ENCODE data around the gene ANGPTL4. TPM values are rescaled to one million over a fixed set of nuclear protein-coding genes. Genes with fewer than 3 reads are reported as not detected.
A peak's percentile ranks its signal among the peaks of the same experiment; 100 is the strongest.

The ANGPTL4 gene
- polyA plus RNA-seq, 1 experiment = 2.2 TPM

DNA sequence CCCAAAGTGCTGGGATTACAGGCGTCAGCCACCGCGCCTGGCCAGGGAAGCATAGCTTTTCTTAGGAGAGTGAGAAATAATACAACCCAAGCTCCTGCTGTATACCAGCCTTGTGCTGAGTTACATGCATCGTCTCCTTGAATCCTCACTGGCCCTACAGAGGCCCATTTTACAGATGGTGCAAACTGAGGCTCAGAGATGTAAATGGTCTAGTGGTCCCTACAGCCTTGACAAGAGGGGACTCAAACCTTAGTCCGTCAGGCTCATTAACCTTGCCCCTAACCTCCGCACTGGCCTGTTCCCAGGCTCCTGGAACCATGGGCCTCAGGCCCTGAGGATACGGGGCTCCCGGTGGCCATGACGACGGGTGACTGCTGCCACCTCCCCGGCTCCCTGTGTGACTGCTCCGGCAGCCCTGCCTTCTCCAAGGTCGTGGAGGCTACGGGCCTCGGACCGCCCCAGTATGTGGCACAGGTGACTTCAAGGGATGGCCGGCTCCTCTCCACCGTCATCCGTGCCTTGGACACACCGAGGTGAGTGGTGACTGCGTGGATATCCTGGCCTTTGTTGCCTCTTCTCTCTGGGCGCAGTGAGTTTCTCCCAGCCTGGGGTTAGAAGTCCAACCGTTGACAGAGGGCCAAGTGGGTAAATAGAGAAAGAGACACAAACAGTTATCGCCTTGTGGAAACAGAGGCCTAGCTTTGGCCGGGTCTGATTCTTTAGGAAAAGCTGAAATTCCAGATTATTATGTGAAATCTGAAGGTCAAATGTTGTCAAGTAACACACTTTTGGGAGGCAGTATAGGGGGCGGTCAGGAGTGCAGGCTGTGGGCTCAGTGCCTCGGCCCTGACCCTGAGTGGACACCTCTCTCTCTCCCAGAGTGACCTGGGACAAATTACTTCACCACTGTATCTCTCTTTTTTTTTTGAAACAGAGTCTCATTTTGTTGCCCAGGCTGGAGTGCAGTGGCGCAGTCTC lies 57.8 kb downstream of the ANGPTL4 start:
- no peak for DNase-seq (ENCODE audit: low read depth)
- H3K4me3 ChIP-seq (ENCODE audit: low read depth, low read length) = no peak overlapping the region
- no peaks in the 10 kb centered on the region for H3K27me3 ChIP-seq (ENCODE audit: control insufficient read depth, insufficient read depth, low read length)
- ChIA-PET CTCF (interaction anchor here (1.6 kb wide), 2 partner anchors 24 to 68 kb away, joined by 3 to 4 read pairs; no protein-coding TSS in a partner anchor), POLR2A (no interaction called here)
- no peaks in the 10 kb centered on the region for H3K36me3 ChIP-seq (ENCODE audit: control insufficient read depth, insufficient read depth, low read length)
- TF ChIP-seq, protein P1, sequence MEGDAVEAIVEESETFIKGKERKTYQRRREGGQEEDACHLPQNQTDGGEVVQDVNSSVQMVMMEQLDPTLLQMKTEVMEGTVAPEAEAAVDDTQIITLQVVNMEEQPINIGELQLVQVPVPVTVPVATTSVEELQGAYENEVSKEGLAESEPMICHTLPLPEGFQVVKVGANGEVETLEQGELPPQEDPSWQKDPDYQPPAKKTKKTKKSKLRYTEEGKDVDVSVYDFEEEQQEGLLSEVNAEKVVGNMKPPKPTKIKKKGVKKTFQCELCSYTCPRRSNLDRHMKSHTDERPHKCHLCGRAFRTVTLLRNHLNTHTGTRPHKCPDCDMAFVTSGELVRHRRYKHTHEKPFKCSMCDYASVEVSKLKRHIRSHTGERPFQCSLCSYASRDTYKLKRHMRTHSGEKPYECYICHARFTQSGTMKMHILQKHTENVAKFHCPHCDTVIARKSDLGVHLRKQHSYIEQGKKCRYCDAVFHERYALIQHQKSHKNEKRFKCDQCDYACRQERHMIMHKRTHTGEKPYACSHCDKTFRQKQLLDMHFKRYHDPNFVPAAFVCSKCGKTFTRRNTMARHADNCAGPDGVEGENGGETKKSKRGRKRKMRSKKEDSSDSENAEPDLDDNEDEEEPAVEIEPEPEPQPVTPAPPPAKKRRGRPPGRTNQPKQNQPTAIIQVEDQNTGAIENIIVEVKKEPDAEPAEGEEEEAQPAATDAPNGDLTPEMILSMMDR (IDR thresholded peaks at IDR 0.05; ENCODE audit: insufficient read depth, low read depth, low read length) = no peak

DNA sequence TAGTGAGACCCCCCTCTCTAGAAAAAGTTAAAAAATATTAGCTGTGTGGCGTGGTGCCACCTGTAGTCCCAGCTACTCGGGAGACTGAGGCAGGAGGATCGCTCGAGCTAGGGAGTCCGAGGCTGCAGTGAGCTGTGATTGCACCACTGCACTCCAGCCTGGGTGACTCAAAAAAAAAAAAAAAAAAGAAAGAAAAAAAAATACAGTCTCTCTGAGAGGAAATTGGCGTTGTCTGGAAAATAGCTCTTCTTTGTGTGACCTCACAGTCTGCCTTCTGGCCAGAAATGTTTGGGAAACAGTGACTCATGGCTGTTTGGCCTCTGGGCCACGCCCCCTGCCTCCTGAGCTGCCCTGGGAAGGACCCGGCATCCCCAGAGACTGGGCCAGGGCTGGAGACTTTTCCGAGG lies 59.9 kb downstream of the ANGPTL4 start:
- ChIA-PET POLR2A (interaction anchor here (0.6 kb wide), 1 partner anchor 90 kb away, joined by 4 read pairs; the partner anchor contains the start of gene ZNF414), CTCF (interaction anchor here (1.2 to 1.7 kb wide), 4 partner anchors 11 to 157 kb away, joined by 3 to 5 read pairs (median 4); partner anchors contain the start of gene MARCHF2)
- Histone ChIP-seq H3K36me3 (ENCODE audit: control insufficient read depth, insufficient read depth, low read length) (no peaks in the 10 kb centered on the region), H3K4me3 (ENCODE audit: low read depth, low read length) (no peak overlapping the region), H3K27me3 (ENCODE audit: control insufficient read depth, insufficient read depth, low read length) (no peaks in the 10 kb centered on the region)
- peak; percentile 93 for DNase-seq (ENCODE audit: low read depth)
- TF ChIP-seq, protein P1 (IDR thresholded peaks at IDR 0.05; ENCODE audit: insufficient read depth, low read depth, low read length) = no peak

Small RNAs within 50 kb of the gene (small RNA-seq; reads per million reads assigned to genes)
- gene MIR4999 (ENCODE audit: insufficient read length, low read depth, low replicate concordance) = 2.5 reads per million, percentile 26 among the genes with 10 or more reads in this experiment

Other genes starting within 250 kb of the ANGPTL4 start
- gene FBN3, start 214.6 kb upstream of the ANGPTL4 start, polyA plus RNA-seq (2011; rRNA removed) = not detected in 2 replicates
- gene CERS4, start 154.8 kb upstream of the ANGPTL4 start, polyA plus RNA-seq (2011; rRNA removed) = 7.6 and 7.7 TPM in 2 replicates
- gene CD320, start 55.8 kb upstream of the ANGPTL4 start, polyA plus RNA-seq (2011; rRNA removed) = 23.7 and 40.4 TPM in 2 replicates
- 40.5 and 48.3 TPM in 2 replicates for gene NDUFA7, start 42.8 kb upstream of the ANGPTL4 start, polyA plus RNA-seq (2011; rRNA removed)
- gene RPS28, start 42.7 kb upstream of the ANGPTL4 start, polyA plus RNA-seq (2011; rRNA removed) = 371 and 525 TPM in 2 replicates
- gene KANK3, start 20.9 kb upstream of the ANGPTL4 start, polyA plus RNA-seq (2011; rRNA removed) = 0.02 TPM in 1 of 2 replicates, not detected in the other
- gene RAB11B, start 26.2 kb downstream of the ANGPTL4 start, polyA plus RNA-seq (2011; rRNA removed) = 27.3 and 50.0 TPM in 2 replicates
- 27.3 and 39.3 TPM in 2 replicates for gene MARCHF2, start 49.1 kb downstream of the ANGPTL4 start, polyA plus RNA-seq (2011; rRNA removed)
- gene HNRNPM, start 80.8 kb downstream of the ANGPTL4 start, polyA plus RNA-seq (2011; rRNA removed) = 60.2 and 81.6 TPM in 2 replicates
- 0.04 TPM in 1 of 2 replicates, not detected in the other for gene PRAM1, start 138.5 kb downstream of the ANGPTL4 start, polyA plus RNA-seq (2011; rRNA removed)
- gene ZNF414, start 150.0 kb downstream of the ANGPTL4 start, polyA plus RNA-seq (2011; rRNA removed) = 3.7 and 5.7 TPM in 2 replicates
- 0.29 and 0.33 TPM in 2 replicates for gene MYO1F, start 213.3 kb downstream of the ANGPTL4 start, polyA plus RNA-seq (2011; rRNA removed)
- 5.6 and 10.4 TPM in 2 replicates for gene ADAMTS10, start 246.6 kb downstream of the ANGPTL4 start, polyA plus RNA-seq (2011; rRNA removed)